Tibial nerve (tissue), 4 donors: ENCODE data around the gene GALNT1. TPM values are rescaled to one million over a fixed set of nuclear protein-coding genes. Genes with fewer than 3 reads are reported as not detected.

ENCODE experiments used
- DNase-seq, 2 donors: peaks; one replicate each; pipeline ENCODE4 v3.0.0-alpha.2; 2019; ENCODE audit warnings: low spot score in 2 of 2
- H3K27ac ChIP-seq, 4 donors: fragments of 200-600 bp; sonication (generic) in 3 of 4; one replicate each; pipeline ENCODE4 v1.5.1; 2017 to 2019; ENCODE audit warnings: mild to moderate bottlenecking in 1 of 4
- H3K27me3 ChIP-seq, 2 donors: fragments of 200-600 bp; sonication (generic) in 1 of 2; one replicate each; pipeline versions ENCODE4 v1.5.1 to v1.6.0; 2017 to 2019
- H3K36me3 ChIP-seq, 3 donors: fragments of 200-600 bp; sonication (generic); one replicate each; pipeline ENCODE4 v1.5.1; 2018 to 2019
- H3K4me1 ChIP-seq, 4 donors: fragments of 200-600 bp; sonication (generic) in 3 of 4; one replicate each; pipeline ENCODE4 v1.5.1; 2017 to 2019
- H3K4me3 ChIP-seq, 4 donors: fragments of 200-600 bp; sonication (generic) in 3 of 4; one replicate each; pipeline ENCODE4 v1.5.1; 2017 to 2019; ENCODE audit warnings: mild to moderate bottlenecking in 1 of 4, moderate library complexity in 1 of 4
- H3K9me3 ChIP-seq, 4 donors: fragments of 200-600 bp; sonication (generic) in 3 of 4; one replicate each; pipeline ENCODE4 v1.5.1; 2017 to 2019
- EP300 ChIP-seq, 2 donors: sonication (generic); formaldehyde crosslinking; IDR thresholded peaks; one replicate each; pipeline ENCODE4 v1.6.1; 2017; ENCODE audit warnings: antibody characterized with exemption in 2 of 2, mild to moderate bottlenecking in 1 of 2
- POLR2A ChIP-seq, 2 donors: fragments of 450-650 bp; IDR thresholded peaks; one replicate each; pipeline ENCODE4 v1.6.1; 2017; ENCODE audit warnings: antibody characterized with exemption in 2 of 2, mild to moderate bottlenecking in 2 of 2, moderate library complexity in 2 of 2
- WGBS, 2 donors: methylation state at CpG; one replicate each; pipeline ENCODE4 v1.1.5; 2018; 5-methylcytosine and 5-hydroxymethylcytosine counted together
- total RNA-seq, 4 donors: library from RNA; depleted of rRNA; stranded (reverse); fragments of >200 nt; gene quantifications; one replicate each; pipeline ENCODE4 v1.1.0, GENCODE V29; 2016
- TF ChIP-seq, protein P1 (sequence below), 5 experiments: fragments of 200-600 bp in 3 of 5; fragments of 450-650 bp in 2 of 5; sonication (generic) in 3 of 5; IDR thresholded peaks; one replicate each; pipeline ENCODE4 v1.5.1; 2016 to 2019; ENCODE audit warnings: antibody characterized with exemption in 5 of 5, mild to moderate bottlenecking in 3 of 5, moderate library complexity in 2 of 5

The GALNT1 gene
- total RNA-seq, 4 donors from 2014 or later = 24.3 to 37.5 (median 27.0) TPM

DNA sequence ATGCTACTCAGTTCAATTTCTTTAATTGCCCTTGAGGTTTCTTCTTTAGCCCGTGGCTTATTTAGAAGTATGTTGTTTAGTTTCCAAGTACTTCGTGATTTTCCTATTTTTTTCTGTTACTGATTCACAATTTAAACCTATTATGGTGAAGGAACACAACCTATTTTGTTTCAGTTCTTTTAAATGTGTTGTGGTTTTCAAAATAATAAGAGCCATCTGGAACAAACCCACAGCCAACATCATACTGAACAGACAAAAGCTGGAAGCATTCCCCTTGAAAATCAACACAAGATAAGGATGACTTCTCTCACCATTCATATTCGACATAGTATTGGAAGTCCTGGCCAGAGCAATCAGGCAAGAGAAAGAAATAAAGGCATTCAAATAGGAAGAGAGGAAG, 155.2 kb downstream of the GALNT1 start:
- 64 to 68% methylated on average over 3 of the region's 3 CpGs for WGBS, 2 donors
- TF ChIP-seq, protein P1, sequence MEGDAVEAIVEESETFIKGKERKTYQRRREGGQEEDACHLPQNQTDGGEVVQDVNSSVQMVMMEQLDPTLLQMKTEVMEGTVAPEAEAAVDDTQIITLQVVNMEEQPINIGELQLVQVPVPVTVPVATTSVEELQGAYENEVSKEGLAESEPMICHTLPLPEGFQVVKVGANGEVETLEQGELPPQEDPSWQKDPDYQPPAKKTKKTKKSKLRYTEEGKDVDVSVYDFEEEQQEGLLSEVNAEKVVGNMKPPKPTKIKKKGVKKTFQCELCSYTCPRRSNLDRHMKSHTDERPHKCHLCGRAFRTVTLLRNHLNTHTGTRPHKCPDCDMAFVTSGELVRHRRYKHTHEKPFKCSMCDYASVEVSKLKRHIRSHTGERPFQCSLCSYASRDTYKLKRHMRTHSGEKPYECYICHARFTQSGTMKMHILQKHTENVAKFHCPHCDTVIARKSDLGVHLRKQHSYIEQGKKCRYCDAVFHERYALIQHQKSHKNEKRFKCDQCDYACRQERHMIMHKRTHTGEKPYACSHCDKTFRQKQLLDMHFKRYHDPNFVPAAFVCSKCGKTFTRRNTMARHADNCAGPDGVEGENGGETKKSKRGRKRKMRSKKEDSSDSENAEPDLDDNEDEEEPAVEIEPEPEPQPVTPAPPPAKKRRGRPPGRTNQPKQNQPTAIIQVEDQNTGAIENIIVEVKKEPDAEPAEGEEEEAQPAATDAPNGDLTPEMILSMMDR (IDR thresholded peaks at IDR 0.05) = no peak
- no peak for TF ChIP-seq EP300 (IDR thresholded peaks at IDR 0.05)
- no peak for TF ChIP-seq POLR2A (IDR thresholded peaks at IDR 0.05)
- Histone ChIP-seq H3K4me1 (no peaks in the 10 kb centered on the region), H3K36me3 (no peaks in the 10 kb centered on the region), H3K27ac (no peak overlapping the region), H3K4me3 (no peak overlapping the region), H3K27me3 (no peaks in the 10 kb centered on the region), H3K9me3 (peaks cover 0 to 9% (median 0%) of the 10 kb centered on the region in 4 donors)
- no peak for DNase-seq

DNA sequence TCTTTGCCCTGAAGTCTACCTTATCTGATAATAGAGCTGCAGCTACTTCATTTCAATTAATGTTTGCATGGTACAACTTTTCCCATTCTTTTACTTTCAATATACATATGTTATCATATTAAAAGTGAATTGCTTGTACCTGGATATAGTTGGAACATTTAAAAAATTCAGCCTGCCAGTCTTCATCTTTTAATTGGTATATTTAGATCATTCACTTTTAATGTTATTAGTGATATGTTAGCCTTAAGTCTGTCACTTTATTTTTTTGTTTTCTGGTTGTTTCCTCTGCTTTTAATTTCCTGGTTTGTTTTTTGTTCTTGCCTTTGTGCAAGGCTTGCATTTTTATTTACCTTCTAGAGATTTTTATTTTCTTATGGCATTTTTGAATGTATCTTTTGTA, 158.2 kb downstream of the GALNT1 start:
- TF ChIP-seq POLR2A (IDR thresholded peaks at IDR 0.05) (no peak), EP300 (IDR thresholded peaks at IDR 0.05) (no peak)
- TF ChIP-seq, protein P1 (IDR thresholded peaks at IDR 0.05) = no peak
- Histone ChIP-seq H3K27ac (no peak overlapping the region), H3K27me3 (no peaks in the 10 kb centered on the region)

DNA sequence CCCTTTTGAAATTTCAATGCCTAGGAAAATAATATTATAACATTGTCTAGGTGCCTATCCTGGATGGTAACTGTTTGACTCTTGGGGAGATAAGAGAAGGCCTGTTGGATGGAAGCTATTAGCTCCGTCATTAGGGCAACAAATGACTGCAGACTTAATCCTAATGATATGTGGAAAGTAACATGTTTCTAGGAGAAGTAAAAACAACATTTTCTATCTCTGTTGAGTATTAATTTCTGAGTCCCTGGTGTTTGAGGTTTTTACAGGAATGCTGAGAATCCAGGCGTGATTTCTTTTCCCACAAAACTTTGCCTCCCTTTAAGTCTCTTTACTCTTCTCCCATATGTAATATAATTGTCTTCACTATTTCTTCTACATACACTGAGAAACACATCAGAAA, 159.1 kb downstream of the GALNT1 start:
- DNase-seq = no peak
- no peaks in the 10 kb centered on the region for H3K4me1 ChIP-seq
- 50 to 64% methylated on average over 2 of the region's 2 CpGs for WGBS, 2 donors
- H3K9me3 ChIP-seq = peaks cover 0 to 9% (median 0%) of the 10 kb centered on the region in 4 donors
- TF ChIP-seq POLR2A (IDR thresholded peaks at IDR 0.05) (no peak), EP300 (IDR thresholded peaks at IDR 0.05) (no peak)
- TF ChIP-seq, protein P1 (IDR thresholded peaks at IDR 0.05) = no peak
- no peaks in the 10 kb centered on the region for H3K36me3 ChIP-seq
- H3K27me3 ChIP-seq = no peaks in the 10 kb centered on the region
- no peak overlapping the region for H3K4me3 ChIP-seq
- no peak overlapping the region for H3K27ac ChIP-seq

More for the DNA sequence above, 158.2 kb downstream of the GALNT1 start:
- Histone ChIP-seq H3K4me1 (no peaks in the 10 kb centered on the region), H3K9me3 (peaks cover 0 to 9% (median 0%) of the 10 kb centered on the region in 4 donors), H3K4me3 (no peak overlapping the region), H3K36me3 (no peaks in the 10 kb centered on the region)
- DNase-seq = no peak

DNA sequence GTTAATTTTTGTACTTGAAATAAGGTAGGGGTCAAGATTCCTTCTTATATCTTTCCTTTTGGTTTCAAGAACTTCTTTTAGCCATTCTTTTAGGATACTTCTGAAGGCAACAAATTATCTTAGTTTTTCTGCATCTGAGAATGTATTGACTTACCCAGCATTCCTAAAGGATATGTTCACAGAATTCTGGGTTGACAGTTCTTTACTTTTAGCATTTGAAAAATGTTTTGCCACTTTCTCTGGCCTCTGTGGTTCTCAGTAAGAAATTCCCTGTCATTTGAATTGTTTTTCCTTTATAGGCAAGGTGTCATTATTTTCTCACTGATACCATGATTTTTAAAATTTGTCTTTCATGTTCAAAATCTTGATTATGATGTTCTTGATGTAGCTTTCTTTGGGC, 162.4 kb downstream of the GALNT1 start:
- H3K4me1 ChIP-seq = no peaks in the 10 kb centered on the region
- DNase-seq = no peak
- H3K9me3 ChIP-seq = peaks cover 0 to 6% (median 0%) of the 10 kb centered on the region in 4 donors
- no peak overlapping the region for H3K4me3 ChIP-seq
- H3K27ac ChIP-seq = no peak overlapping the region
- H3K27me3 ChIP-seq = no peaks in the 10 kb centered on the region
- H3K36me3 ChIP-seq = no peaks in the 10 kb centered on the region
- TF ChIP-seq POLR2A (IDR thresholded peaks at IDR 0.05) = no peak
- TF ChIP-seq EP300 (IDR thresholded peaks at IDR 0.05) = no peak
- TF ChIP-seq, protein P1 (IDR thresholded peaks at IDR 0.05) = no peak

DNA sequence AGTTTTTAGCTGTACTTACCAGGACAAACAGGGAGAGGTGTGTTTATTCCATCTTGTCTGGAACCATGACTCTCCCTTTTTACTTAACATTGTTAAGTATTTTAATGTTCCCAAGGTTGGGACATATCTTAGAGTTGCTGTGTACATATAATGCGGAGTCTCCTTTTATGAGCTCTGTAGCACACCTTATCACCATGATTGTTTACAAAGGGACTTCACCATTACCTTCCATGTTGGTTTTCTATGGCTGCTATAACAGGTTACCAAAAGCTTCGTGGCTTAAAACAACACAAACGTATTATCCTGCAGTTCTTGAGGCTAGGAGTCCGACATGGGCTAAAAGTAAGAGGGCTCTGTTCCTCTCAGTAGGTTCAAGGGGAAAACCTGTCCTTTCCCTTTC, 164.3 kb downstream of the GALNT1 start:
- H3K4me3 ChIP-seq = no peak overlapping the region

DNA sequence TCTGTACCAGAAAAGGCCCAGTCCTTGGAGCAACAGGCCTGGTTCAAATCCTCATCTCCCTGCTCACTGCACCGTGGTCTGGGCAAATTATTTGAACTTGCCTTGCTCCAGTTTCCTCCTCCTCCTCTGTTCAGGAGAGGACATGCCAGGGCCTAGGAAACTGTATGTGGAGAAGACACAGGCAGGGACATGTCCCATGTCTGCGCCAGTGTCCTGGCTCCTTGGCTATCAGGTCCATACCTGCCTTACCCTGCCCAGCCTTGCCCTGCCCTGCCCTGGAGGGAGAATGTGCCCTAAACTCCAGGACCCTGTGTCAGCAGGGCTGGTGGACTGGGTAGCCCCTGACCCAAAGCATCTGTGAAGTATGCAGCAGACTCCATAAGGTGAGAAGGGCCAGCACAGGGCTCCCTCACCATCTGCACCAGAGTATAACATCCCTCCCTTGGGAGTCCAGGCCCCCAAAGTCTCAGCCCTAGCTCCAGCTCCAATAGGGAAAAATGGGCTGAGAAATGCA, 165.3 kb downstream of the GALNT1 start:
- H3K36me3 ChIP-seq = no peaks in the 10 kb centered on the region
- no peak overlapping the region for H3K27ac ChIP-seq
- no peaks in the 10 kb centered on the region for H3K27me3 ChIP-seq
- TF ChIP-seq, protein P1 (IDR thresholded peaks at IDR 0.05) = no peak
- no peaks in the 10 kb centered on the region for H3K9me3 ChIP-seq
- no peaks in the 10 kb centered on the region for H3K4me1 ChIP-seq
- H3K4me3 ChIP-seq = no peak overlapping the region
- no peak for DNase-seq
- WGBS, 2 donors = 93 to 100% methylated on average over 1 to 2 of the region's 2 CpGs

More for the DNA sequence above, 164.3 kb downstream of the GALNT1 start:
- Histone ChIP-seq H3K36me3 (no peaks in the 10 kb centered on the region), H3K9me3 (no peaks in the 10 kb centered on the region), H3K27me3 (no peaks in the 10 kb centered on the region), H3K27ac (no peak overlapping the region), H3K4me1 (no peaks in the 10 kb centered on the region)
- 75 to 93% methylated on average over 4 of the region's 4 CpGs for WGBS, 2 donors
- no peak for DNase-seq
- TF ChIP-seq POLR2A (IDR thresholded peaks at IDR 0.05) (no peak), EP300 (IDR thresholded peaks at IDR 0.05) (no peak)
